ENCODE results near the gene EDN2. TPM values are rescaled to one million over a fixed set of nuclear protein-coding genes. Genes with fewer than 3 reads are reported as not detected.

EDN2 gene
- total and polyA plus RNA-seq, 2 donors = 0.32 to 0.44 TPM

- Histone ChIP-seq H3K36me3 (ENCODE audit: insufficient read depth) (no peaks in the 10 kb centered on the region), H3K4me1 (ENCODE audit: insufficient read depth) (no peaks in the 10 kb centered on the region), H3K27ac (ENCODE audit: low read depth) (no peak overlapping the region), H3K4me3 (ENCODE audit: low read depth, low read length) (no peak overlapping the region)
- DNase-seq (ENCODE audit: extremely low spot score) = no peak
- 87% methylated on average over 5 of the region's 5 CpGs for WGBS
These were observed 50.2 kb downstream of the EDN2 start for GRCh38 chr1:41434306-41434705.

GRCh38 chr1:41433501-41433900 lies 51.0 kb downstream of the EDN2 start:
- H3K36me3 ChIP-seq (ENCODE audit: insufficient read depth) = no peaks in the 10 kb centered on the region
- H3K27ac ChIP-seq (ENCODE audit: low read depth) = no peak overlapping the region
- no peak overlapping the region for H3K4me3 ChIP-seq (ENCODE audit: low read depth, low read length)
- 90% methylated on average over 4 of the region's 4 CpGs for WGBS
- H3K4me1 ChIP-seq (ENCODE audit: insufficient read depth) = no peaks in the 10 kb centered on the region
- no peak for DNase-seq (ENCODE audit: extremely low spot score)

- 21% methylated on average over 17 of the region's 17 CpGs for WGBS
- Histone ChIP-seq H3K36me3 (ENCODE audit: insufficient read depth) (no peaks in the 10 kb centered on the region), H3K4me1 (ENCODE audit: insufficient read depth) (no peaks in the 10 kb centered on the region), H3K27ac (ENCODE audit: low read depth) (no peak overlapping the region), H3K4me3 (ENCODE audit: low read depth, low read length) (no peak overlapping the region)
- DNase-seq (ENCODE audit: extremely low spot score) = no peak
These were observed 51.8 kb downstream of the EDN2 start for GRCh38 chr1:41432481-41433280.

- Histone ChIP-seq H3K4me3 (ENCODE audit: low read depth, low read length) (no peak overlapping the region), H3K27ac (ENCODE audit: low read depth) (no peak overlapping the region), H3K4me1 (ENCODE audit: insufficient read depth) (no peaks in the 10 kb centered on the region), H3K36me3 (ENCODE audit: insufficient read depth) (no peaks in the 10 kb centered on the region)
- WGBS = 81% methylated on average over 20 of the region's 20 CpGs
- no peak for DNase-seq (ENCODE audit: extremely low spot score)
These were observed 52.8 kb downstream of the EDN2 start for GRCh38 chr1:41431490-41432350.

GRCh38 chr1:41430582-41430981 lies 53.9 kb downstream of the EDN2 start:
- WGBS = 74% methylated on average over 4 of the region's 4 CpGs
- no peaks in the 10 kb centered on the region for H3K36me3 ChIP-seq (ENCODE audit: insufficient read depth)
- no peak overlapping the region for H3K27ac ChIP-seq (ENCODE audit: low read depth)
- no peaks in the 10 kb centered on the region for H3K4me1 ChIP-seq (ENCODE audit: insufficient read depth)
- no peak for DNase-seq (ENCODE audit: extremely low spot score)
- no peak overlapping the region for H3K4me3 ChIP-seq (ENCODE audit: low read depth, low read length)

GRCh38 chr1:41430069-41430468 lies 54.4 kb downstream of the EDN2 start:
- 65% methylated on average over 4 of the region's 4 CpGs for WGBS
- Histone ChIP-seq H3K36me3 (ENCODE audit: insufficient read depth) (no peaks in the 10 kb centered on the region), H3K4me3 (ENCODE audit: low read depth, low read length) (no peak overlapping the region), H3K27ac (ENCODE audit: low read depth) (no peak overlapping the region), H3K4me1 (ENCODE audit: insufficient read depth) (no peaks in the 10 kb centered on the region)
- DNase-seq (ENCODE audit: extremely low spot score) = no peak

GRCh38 chr1:41429641-41430035 lies 54.8 kb downstream of the EDN2 start:
- 80% methylated on average over 5 of the region's 5 CpGs for WGBS
- H3K4me3 ChIP-seq (ENCODE audit: low read depth, low read length) = no peak overlapping the region
- H3K27ac ChIP-seq (ENCODE audit: low read depth) = no peak overlapping the region
- no peaks in the 10 kb centered on the region for H3K4me1 ChIP-seq (ENCODE audit: insufficient read depth)
- H3K36me3 ChIP-seq (ENCODE audit: insufficient read depth) = no peaks in the 10 kb centered on the region
- DNase-seq (ENCODE audit: extremely low spot score) = no peak

Small RNA genes lying within 50 kb of the gene (small RNA-seq; reads per million reads assigned to genes)
- gene RNA5SP45 = not detected

Other genes with a start within 250 kb of the EDN2 start
- gene SCMH1, start 242.4 kb downstream of the EDN2 start, total RNA-seq = 46.8 TPM
- 59.8 TPM for gene SCMH1, start 242.4 kb downstream of the EDN2 start, polyA plus RNA-seq
- gene FOXO6, start 123.2 kb downstream of the EDN2 start, total RNA-seq = 1.5 TPM
- 1.2 TPM for gene FOXO6, start 123.2 kb downstream of the EDN2 start, polyA plus RNA-seq

Data from urinary bladder (tissue), 4 donors.